Dedifferentiated amniotic fluid mesenchymal stem cell (primary cell): ENCODE measurements around the gene KRI1.

Experiments
- DNase-seq: peaks from one replicate; pipeline ENCODE4 v3.0.0-alpha.2; 2016; ENCODE audit errors: extremely low spot score

Gene KRI1

DNA sequence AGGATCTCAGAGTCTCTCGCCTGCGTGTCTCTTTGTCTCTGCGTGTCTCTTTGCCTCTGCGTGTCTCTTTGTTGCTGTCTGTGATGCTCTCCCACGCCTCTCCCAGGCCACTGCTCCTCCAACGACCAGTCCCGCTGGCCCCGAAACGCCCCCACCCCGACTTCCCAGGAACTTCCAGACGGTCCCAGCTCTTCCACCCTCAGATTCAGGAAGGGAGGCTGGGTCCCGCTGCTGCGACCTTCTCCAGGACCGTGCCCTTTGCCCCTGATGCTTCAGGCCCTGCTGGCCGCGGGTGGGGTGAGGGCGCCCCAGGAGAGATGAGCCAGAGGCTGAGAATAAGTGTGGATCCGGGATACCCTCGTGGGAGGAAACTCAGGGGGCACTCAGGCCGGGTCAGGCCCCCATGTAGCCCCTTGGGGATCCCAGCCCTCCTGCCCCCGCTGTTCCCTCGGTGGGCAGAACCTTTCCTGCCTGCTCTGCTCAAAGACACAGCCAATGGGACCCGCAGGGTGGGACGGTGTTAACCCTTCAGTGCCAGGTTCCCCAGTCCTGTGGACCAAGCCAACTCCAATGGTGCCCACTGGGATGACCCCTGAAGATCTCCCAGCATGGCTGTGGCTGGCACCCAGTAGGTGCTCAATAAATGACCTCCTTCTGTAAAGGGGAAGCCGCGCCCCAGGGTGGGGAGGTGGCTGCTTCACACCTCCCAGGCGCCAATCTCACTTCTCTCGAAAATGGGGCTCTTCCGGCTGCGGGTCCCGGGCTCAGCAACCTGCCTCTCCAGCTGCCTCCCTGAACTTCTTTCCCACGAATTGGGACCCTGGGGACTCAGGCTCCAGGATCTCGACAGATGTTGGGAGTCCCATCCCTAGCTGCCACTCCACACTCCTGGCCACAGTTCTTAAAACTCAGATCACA, 47.1 kb downstream of the KRI1 start:
- no peak for DNase-seq

DNA sequence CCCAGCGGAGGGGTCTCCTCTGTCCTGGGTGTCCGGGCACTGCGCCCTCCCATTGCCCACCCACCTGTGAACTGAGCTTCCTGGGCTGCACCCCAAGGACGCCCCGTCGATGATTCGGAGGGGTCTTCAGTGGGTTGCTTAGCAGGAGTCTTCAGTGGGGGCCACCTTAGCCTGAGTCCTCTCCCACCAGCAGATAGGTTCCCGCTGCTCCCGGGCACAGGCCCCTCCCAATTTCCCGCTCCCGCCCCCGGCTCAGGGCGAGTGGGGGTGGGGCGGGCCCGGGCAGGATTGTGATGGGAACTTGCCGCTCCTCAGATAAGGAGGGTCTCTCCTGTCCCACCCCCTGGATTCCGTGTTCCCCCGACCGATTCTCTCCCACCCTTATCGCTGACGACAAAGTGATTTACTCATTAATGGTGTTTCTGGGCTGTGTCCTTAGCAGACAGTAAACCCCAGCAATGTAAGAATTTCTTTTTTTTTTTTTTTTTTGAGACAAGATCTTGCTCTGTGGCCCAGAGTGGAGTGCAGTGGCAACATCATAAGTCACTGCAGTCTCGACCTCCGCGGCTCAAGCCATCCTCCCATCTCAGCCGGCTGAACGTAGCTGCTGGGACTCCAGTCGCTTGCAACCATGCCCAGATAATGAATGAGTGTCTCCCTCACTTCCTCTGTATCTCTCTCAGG, 47.9 kb downstream of the KRI1 start:
- DNase-seq, result no peak

DNA sequence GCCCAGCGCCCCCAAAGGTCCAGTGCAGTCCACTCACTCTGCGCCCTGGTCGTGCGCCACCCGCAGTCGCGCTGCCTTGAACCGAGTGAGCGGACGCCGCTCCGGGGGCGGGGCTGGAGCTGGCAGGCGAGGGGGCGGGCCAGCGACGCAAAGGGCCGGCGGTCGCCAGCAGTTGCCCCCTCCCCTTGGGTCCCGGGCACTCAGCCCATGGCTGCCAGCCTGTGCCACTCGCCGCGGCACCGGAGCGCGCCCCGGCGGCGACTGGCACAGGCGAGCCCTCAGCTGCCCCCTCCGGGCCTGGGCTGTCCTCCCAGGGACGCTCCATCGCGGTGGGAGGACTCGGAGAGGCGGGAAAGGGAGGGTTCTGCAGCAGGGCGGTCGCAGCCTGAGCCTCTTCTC, 48.5 kb downstream of the KRI1 start, which contains the start of gene S1PR5:
Gene S1PR5 (minus strand): TSS at position 87 of the 399 bp plus-strand sequence. CDS start 2,436 bp downstream, outside the sequence.
- DNase-seq, result no peak

DNA sequence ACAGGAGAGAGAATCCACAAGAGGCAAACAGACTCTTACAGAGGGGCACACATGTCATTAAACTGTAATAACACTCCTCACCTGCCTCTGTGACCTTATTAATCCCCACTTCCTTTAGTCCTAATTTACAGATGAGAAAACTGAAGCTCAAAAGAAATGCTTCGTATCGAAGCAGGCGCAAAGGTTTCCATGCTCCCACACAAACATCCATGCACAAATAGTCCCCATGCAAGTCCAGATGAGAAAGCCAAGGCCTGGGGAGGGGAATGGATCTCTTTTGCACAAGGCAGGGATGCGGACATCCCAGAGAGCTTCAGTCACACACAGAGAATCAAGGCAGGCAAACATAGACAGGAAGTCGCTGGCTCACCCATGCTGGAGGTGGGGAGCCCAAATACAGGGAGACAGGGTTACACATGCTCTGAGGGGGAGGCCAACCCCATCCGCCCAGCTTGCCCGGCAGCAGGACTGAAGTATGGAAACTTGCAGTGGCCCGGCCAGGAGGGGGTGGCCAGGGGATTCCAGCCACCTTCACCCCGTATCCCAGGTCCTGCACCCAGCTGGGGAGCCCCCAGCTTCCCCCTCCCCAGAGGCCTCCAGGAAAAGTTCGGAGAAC, 49.0 kb downstream of the KRI1 start:
- no peak for DNase-seq

DNA sequence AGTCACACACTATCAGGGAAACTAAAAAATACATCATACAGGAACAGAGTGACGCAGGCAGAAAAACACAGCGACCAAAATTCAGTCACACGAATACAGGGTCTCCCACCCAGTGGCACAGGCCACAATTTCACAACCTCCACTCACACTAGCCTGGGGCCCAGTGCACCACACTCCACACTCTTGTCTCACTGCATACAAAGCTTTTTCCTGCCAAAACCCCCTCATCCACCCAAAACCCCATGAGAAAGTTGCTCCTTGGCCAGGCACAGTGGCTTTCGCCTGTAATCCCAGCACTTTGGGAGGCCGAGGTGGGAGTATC, 49.8 kb downstream of the KRI1 start:
- no peak for DNase-seq

DNA sequence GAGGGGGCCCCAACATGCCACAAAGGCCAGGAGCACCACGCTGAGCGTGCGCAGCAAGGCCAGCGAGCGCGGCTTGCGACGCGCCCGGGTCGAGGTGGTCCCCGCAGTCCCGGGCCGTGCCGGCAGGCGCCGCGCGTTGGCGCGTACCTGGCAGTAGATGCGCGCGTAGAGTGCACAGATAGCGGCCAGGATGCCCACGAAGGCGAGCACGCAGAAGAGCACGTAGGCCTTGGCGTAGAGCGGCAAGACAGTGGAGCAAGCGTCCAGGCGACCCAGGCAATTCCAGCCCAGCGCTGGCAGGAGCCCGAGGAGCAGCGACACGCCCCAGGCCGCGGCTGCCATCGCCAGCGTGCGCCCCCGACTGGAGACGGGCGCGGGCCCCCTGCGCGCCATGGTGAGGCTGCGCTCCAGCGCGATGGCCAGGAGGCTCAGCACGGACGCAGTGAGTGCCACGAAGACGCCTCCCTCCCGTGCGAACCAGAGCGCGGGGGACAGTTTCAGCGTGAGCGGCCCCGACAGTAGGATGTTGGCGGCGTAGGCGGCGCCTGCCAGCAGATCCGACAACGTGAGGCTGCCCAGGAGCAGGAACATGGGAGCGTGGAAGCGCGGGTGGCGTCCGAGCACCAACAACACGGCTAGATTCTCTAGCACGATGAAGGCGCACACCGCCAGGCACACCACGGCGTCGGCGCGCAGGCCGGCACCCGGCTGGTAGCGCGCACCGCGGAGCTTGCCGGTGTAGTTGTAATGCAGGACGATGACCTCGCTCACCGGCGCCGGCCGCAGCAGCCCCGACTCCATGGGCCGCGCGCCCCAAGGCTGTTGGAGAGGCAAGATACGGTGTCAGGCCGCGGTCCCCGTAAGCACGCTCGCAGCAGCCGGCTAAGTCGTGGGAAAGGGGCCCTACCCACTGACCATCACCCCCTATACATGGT, 51.3 kb downstream of the KRI1 start:
- DNase-seq, result no peak

DNA sequence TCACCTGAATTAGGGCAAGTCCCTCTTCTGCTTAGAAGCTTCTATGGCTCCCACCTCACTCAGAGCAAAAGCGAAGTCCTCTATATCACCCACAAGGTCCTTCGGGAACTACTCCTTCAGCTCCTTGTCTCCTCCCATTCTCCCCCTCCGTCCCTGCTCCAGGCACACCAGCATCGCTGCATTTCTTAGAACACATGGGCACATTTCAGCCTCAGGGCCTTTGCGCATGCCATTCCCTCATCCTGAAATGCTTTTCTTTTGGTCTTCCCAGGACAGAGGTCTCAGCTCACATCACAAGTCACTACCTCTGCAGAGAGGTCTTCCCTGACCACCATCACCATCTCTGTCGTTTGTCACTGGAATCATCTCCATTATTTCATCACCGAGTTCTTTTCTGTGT, 52.6 kb downstream of the KRI1 start:
- DNase-seq, result no peak

DNA sequence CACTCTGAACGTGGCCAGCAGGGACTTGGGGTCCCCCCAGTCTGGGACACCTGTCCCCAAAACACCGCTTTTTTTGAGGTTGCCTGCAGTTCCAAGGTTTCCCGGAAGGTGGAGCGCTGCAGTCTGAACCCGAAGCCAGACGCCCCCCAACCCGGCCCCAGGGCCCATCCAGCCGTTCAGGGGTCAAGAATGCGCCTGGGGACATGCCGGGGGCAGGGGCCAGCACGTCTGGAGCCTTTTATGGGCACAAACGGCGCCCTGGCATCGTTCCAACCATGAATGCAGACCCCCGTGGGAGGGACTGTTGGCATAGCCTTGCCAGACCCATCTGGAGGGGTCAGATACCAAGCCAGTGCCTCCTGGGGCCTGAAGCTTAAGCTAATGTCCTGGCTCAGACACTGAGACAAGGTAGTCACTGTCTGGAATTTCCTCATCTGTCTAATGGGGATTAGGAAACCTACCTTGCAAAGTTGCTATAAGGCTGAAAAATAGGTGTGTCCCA, 55.5 kb downstream of the KRI1 start:
- no peak for DNase-seq

DNA sequence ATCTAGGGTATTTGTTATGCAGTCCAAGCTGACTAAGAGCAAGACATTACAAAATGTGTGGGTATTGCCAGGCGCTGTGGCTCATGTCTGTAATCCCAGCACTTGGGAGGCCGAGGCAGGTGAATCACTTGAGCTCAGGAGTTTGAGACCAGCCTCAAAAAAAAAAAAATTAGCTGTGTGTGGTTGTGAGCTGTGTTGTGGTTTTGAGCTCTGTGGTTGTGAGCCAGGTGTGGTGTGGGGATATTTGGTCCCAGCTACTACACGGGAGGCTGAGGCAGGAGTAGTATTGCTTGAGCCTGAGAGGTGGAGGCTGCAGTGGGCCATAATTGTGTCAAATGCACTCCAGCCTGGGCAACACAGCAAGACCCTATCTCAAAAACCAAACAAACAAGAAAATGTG, 57.1 kb downstream of the KRI1 start:
- no peak for DNase-seq

DNA sequence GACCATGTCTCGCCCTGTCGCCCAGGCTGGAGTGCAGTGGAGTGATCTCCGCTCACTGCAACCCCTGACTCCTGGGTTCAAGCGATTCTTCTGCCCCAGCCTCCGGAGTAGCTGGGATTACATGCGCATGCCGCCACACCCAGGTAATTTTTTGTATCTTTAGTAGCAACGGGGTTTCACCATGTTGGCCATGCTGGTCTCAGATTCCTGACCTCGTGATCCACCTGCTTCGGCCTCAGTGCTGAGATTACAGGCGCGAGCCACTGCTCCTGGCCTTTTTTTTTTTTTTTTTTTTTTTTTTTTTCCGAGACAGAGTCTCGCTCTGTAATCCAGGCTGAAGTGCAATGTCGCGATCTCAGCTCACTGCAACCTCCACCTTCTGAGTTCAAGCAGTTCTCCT, 57.8 kb downstream of the KRI1 start:
- DNase-seq, result no peak

DNA sequence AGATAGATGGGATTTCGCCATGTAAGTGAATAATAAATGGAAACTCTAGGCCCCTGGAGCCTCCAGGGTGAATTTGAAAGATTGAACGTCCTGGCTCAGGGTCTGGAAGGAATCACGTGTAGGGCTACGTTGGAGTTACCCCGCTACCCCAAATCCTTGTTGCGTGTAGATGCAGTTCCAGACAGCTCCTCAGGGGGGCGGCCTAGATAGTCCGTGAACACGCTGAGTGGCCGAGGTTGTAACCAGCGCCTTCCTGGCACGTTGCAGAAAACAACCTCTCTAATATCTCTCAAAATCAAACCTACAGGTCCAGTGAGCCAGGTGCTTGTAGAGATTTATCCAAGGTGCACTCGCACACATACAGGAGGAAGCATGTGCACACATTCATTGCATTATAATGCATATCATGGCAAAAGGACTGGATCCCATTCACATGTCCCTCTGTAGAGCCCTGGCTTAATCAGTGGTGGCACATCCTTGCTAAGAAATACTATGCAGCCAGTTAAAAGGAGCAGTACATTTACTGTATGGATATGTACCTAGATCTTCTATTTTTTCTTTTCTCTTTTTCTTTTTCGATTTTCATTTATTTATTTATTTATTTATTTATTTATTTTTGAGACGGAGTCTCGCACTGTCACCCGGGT, 60.1 kb downstream of the KRI1 start:
- no peak for DNase-seq
